ENCODE results near the gene CLPSL1. TPM values are rescaled to one million over a fixed set of nuclear protein-coding genes. Genes with fewer than 3 reads are reported as not detected.

CLPSL1 gene
- total RNA-seq, 1 donor from 2014 or later = 0.40 TPM

DNA sequence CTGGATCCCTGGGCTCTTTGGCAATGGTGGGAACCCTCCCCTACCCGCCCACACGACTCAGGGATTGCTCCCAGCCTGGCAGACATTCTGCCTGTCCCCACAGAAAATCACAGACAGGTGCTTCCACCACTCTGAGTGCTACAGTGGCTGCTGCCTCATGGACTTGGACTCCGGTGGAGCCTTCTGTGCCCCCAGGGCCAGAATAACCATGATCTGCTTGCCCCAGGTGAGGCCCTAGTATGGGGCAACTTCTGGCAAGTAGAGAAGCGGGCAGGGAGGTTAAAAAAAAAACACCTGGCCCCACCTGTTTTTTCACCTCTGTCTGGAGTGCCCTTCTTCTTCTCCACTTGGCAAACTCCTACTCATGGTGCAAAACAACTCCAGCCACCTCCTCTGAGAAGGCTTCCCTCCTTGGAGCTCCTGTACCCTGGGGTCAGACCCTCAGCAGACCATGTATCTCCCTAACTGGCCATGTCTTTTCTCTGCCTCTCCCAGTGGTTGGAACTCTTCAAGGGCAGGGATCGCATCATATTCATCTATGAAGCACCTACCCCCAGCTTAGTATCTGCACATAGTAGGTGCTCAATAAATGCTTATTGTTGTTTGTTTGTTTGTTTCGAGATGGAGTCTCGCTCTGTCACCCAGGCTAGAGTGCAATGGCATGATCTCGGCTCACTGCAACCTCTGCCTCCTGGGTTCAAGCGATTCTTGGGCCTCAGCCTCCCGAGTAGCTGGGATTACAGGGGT is 3.3 kb upstream of the CLPSL1 start:
- no peak for TF ChIP-seq CTCF (IDR thresholded peaks at IDR 0.05; ENCODE audit: unreplicated experiment)
- peak overlapping the region; percentile 69 for H3K4me3 Mint-ChIP-seq
- no peak overlapping the region for H3K27ac Mint-ChIP-seq
- H3K36me3 Mint-ChIP-seq = no peaks in the 10 kb centered on the region
- H3K4me1 Mint-ChIP-seq = peaks cover 13% of the 10 kb centered on the region
- DNase-seq (ENCODE audit: low spot score in 2 of 2, unreplicated experiment in 2 of 2) = no peak
- no peaks in the 10 kb centered on the region for H3K9me3 Mint-ChIP-seq
- H3K27me3 Mint-ChIP-seq (ENCODE audit: low read depth) = peaks cover 9% of the 10 kb centered on the region

GRCh38 chr6:35778437-35778836 is 2.4 kb upstream of the CLPSL1 start:
- no peak overlapping the region for H3K4me3 Mint-ChIP-seq
- H3K27ac Mint-ChIP-seq = no peak overlapping the region
- no peaks in the 10 kb centered on the region for H3K36me3 Mint-ChIP-seq
- H3K4me1 Mint-ChIP-seq = peaks cover 13% of the 10 kb centered on the region
- DNase-seq (ENCODE audit: low spot score in 2 of 2, unreplicated experiment in 2 of 2) = no peak
- TF ChIP-seq CTCF (IDR thresholded peaks at IDR 0.05; ENCODE audit: unreplicated experiment) = no peak
- no peaks in the 10 kb centered on the region for H3K9me3 Mint-ChIP-seq
- peaks cover 9% of the 10 kb centered on the region for H3K27me3 Mint-ChIP-seq (ENCODE audit: low read depth)

GRCh38 chr6:35781290-35781689 is 471 bp downstream of the CLPSL1 start:
- Mint-ChIP-seq H3K36me3 (no peaks in the 10 kb centered on the region), H3K27me3 (ENCODE audit: low read depth) (peaks cover 6% of the 10 kb centered on the region), H3K4me3 (no peak overlapping the region), H3K9me3 (no peaks in the 10 kb centered on the region), H3K27ac (no peak overlapping the region), H3K4me1 (peaks cover 10% of the 10 kb centered on the region)
- TF ChIP-seq CTCF (IDR thresholded peaks at IDR 0.05; ENCODE audit: unreplicated experiment) = no peak
- no peak for DNase-seq (ENCODE audit: low spot score in 2 of 2, unreplicated experiment in 2 of 2)

GRCh38 chr6:35782424-35782823 is 1.6 kb downstream of the CLPSL1 start:
- Mint-ChIP-seq H3K9me3 (no peaks in the 10 kb centered on the region), H3K4me3 (no peak overlapping the region), H3K4me1 (peaks cover 6% of the 10 kb centered on the region), H3K27ac (no peak overlapping the region), H3K27me3 (ENCODE audit: low read depth) (peaks cover 18% of the 10 kb centered on the region), H3K36me3 (no peaks in the 10 kb centered on the region)
- TF ChIP-seq CTCF (IDR thresholded peaks at IDR 0.05; ENCODE audit: unreplicated experiment) = no peak
- DNase-seq (ENCODE audit: low spot score in 2 of 2, unreplicated experiment in 2 of 2) = no peak

DNA sequence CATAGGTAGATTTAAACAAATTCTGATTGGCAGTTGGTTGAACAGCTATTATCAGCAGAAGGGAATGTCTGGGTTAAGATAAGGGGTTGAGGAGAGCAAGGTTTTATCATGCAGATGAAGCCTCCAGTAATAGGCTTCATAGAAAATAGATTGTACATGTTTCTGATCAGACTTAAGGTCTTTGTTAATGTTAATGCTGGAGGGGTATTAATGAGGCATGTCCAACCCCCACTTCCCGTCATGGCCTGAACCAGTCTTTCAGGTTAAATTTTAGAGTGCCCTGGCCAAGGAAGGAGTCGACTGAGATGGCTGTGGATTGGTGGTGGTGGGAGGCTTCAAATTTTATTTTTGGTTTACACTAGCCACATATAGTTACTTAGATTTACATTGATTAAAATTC is 3.4 kb downstream of the CLPSL1 start:
- no peaks in the 10 kb centered on the region for H3K36me3 Mint-ChIP-seq
- TF ChIP-seq CTCF (IDR thresholded peaks at IDR 0.05; ENCODE audit: unreplicated experiment) = no peak
- no peak overlapping the region for H3K4me3 Mint-ChIP-seq
- peaks cover 3% of the 10 kb centered on the region for H3K4me1 Mint-ChIP-seq
- H3K9me3 Mint-ChIP-seq = no peaks in the 10 kb centered on the region
- no peak overlapping the region for H3K27ac Mint-ChIP-seq
- no peak for DNase-seq (ENCODE audit: low spot score in 2 of 2, unreplicated experiment in 2 of 2)
- peaks cover 30% of the 10 kb centered on the region for H3K27me3 Mint-ChIP-seq (ENCODE audit: low read depth)

Measured in mesothelial cell of epicardium (in vitro differentiated cells).